K562 (cell line): Measurements from ENCODE around the gene UQCR11. TPM values are rescaled to one million over a fixed set of nuclear protein-coding genes. Genes with fewer than 3 reads are reported as not detected.

Source experiments
- CBX2 ChIP-seq: fragments of 200-600 bp; sonication (generic); IDR thresholded peaks from one replicate; pipeline ENCODE4 v1.6.1; 2012; ENCODE audit warnings: mild to moderate bottlenecking, low read length, inconsistent platforms; ENCODE audit not compliant: insufficient read depth, poor library complexity, severe bottlenecking
- CCNT2 ChIP-seq: IDR thresholded peaks from 2 replicates; pipeline ENCODE4 v1.6.1; 2011; ENCODE audit warnings: borderline replicate concordance, low read depth, mild to moderate bottlenecking, moderate library complexity, mixed read lengths, low read length; ENCODE audit not compliant: insufficient read length; ENCODE audit errors: extremely low read depth
- CEBPZ ChIP-seq: fragments of 150-350 bp; IDR thresholded peaks from 2 replicates; pipeline ENCODE4 v1.6.1; 2014; ENCODE audit warnings: low read depth, mild to moderate bottlenecking, low read length, borderline replicate concordance
- CREM ChIP-seq: IDR thresholded peaks from 2 replicates; pipeline ENCODE4 v1.6.1; 2014; ENCODE audit warnings: antibody characterized with exemption, low read depth
- EHMT2 ChIP-seq: fragments of 450-650 bp; IDR thresholded peaks from 2 replicates; pipeline ENCODE4 v1.6.1; 2018; ENCODE audit warnings: antibody characterized with exemption
- FOSL1 ChIP-seq: fragments of 200-800 bp; sonication (Bioruptor generic); conservative IDR thresholded peaks from 2 replicates; pipeline ENCODE4 v1.6.1; 2016; ENCODE audit warnings: missing genetic modification characterization, missing compliant biosample characterization
- FOXA3 ChIP-seq, 2 experiments: fragments of 450-650 bp in 1 of 2; sonication (generic) in 1 of 2; formaldehyde crosslinking; IDR thresholded peaks in 1 of 2; conservative IDR thresholded peaks in 1 of 2; 2 replicates each; pipeline versions ENCODE4 v1.4.0 to v1.8.0; 2020 to 2022; ENCODE audit warnings: mild to moderate bottlenecking in 2 of 2, missing genetic modification reagents in 1 of 2
- HDGF ChIP-seq: fragments of 450-650 bp; IDR thresholded peaks from 2 replicates; pipeline ENCODE4 v1.6.1; 2016
- KDM5B ChIP-seq: fragments of 200-600 bp; sonication (generic); IDR thresholded peaks from 2 replicates; pipeline ENCODE4 v1.6.1; 2012; ENCODE audit warnings: low read depth, mild to moderate bottlenecking, moderate library complexity, low read length, control low read depth, inconsistent platforms; ENCODE audit not compliant: insufficient replicate concordance
- MBD1 ChIP-seq: fragments of 250-450 bp; sonication (Bioruptor Pico); IDR thresholded peaks from 2 replicates; pipeline ENCODE4 v1.8.0; 2022; ENCODE audit warnings: inconsistent platforms
- MBD2 ChIP-seq: sonication (generic); IDR thresholded peaks from 2 replicates; pipeline ENCODE4 v1.6.1; 2016; ENCODE audit warnings: low read depth, borderline replicate concordance
- PML ChIP-seq: IDR thresholded peaks from 2 replicates; pipeline ENCODE4 v1.6.1; 2012; ENCODE audit warnings: low read length, inconsistent platforms
- PRDM10 ChIP-seq: fragments of 450-650 bp; IDR thresholded peaks from 2 replicates; pipeline ENCODE4 v1.6.1; 2018; ENCODE audit not compliant: partially characterized antibody
- WHSC1 ChIP-seq: IDR thresholded peaks from one replicate; pipeline ENCODE4 v1.6.1; 2012; ENCODE audit warnings: low read length, control low read depth, inconsistent platforms
- ZFP36 ChIP-seq: fragments of 150-350 bp; IDR thresholded peaks from 2 replicates; pipeline ENCODE4 v1.6.1; 2018; ENCODE audit warnings: low read length, low read depth; ENCODE audit not compliant: partially characterized antibody
- ZNF277 ChIP-seq: fragments of 250-450 bp; sonication (Bioruptor Pico); IDR thresholded peaks from 2 replicates; pipeline ENCODE4 v1.8.0; 2022; ENCODE audit warnings: inconsistent platforms, mild to moderate bottlenecking, moderate library complexity, borderline replicate concordance
- ZNF766 ChIP-seq: fragments of 200-800 bp; sonication (Bioruptor generic); conservative IDR thresholded peaks from 2 replicates; pipeline ENCODE4 v1.6.1; 2016; ENCODE audit warnings: missing genetic modification characterization, missing compliant biosample characterization
- polyA plus RNA-seq, 8 experiments: library from polyadenylated mRNA; depleted of rRNA in 4 of 8; stranded (reverse) in 5 of 8; unstranded in 3 of 8; fragments of >200 nt; fragmentation: Nextera tagmentation in 2 of 8; fragmentation: Illumina TruSeq in 1 of 8; extraction: Ambion mirVana in 2 of 8; extraction: Trizol in 1 of 8; gene quantifications; 2 replicates each; pipeline versions ENCODE4 v1.2.1 to v1.2.3, GENCODE V29; 2011 to 2014; ENCODE audit warnings: inconsistent platforms in 1 of 8, missing spikeins in 1 of 8
- total RNA-seq, 7 experiments: library from RNA; depleted of rRNA in 6 of 7; stranded (reverse); fragments of >200 nt in 6 of 7; fragmentation: Illumina TruSeq in 2 of 7; extraction: Trizol in 2 of 7; gene quantifications; 2 replicates each; pipeline versions ENCODE4 v1.2.1 to v1.2.3, GENCODE V29; 2011 to 2021; ENCODE audit warnings: low replicate concordance in 1 of 7

UQCR11 gene
- total and polyA plus RNA-seq, 9 of the 15 experiments (the other 6 are each of a cell fraction or from before 2014, with no cell fraction given): 57.6 to 394 (median 259) TPM

- TF ChIP-seq EHMT2: no peak
- no peak for TF ChIP-seq FOXA3 (CRISPR knock-in tag; conservative IDR thresholded peaks at IDR 0.05 in 1 of 2, IDR thresholded peaks at IDR 0.05 in 1 of 2)
- TF ChIP-seq ZFP36: no peak
- TF ChIP-seq CBX2: no peak
- TF ChIP-seq CEBPZ: no peak
- peak; percentile 32; the same call in 1 of the 2 replicates for TF ChIP-seq FOSL1 (tag)
- no peak for TF ChIP-seq MBD1 (CRISPR knock-in tag)
- peak; percentile 41; the same call in 1 of the 2 replicates for TF ChIP-seq MBD2
- TF ChIP-seq CCNT2: peak; percentile 37
- no peak for TF ChIP-seq HDGF
- TF ChIP-seq PML: no peak
- no peak for TF ChIP-seq PRDM10
- no peak for TF ChIP-seq WHSC1
- TF ChIP-seq KDM5B: peak; percentile 60
- no peak for TF ChIP-seq ZNF277 (CRISPR knock-in tag)
- no peak for TF ChIP-seq ZNF766
- no peak; the same call in 1 of the 2 replicates for TF ChIP-seq CREM
These were observed 12.3 kb downstream of the UQCR11 start, which contains the start of gene MBD3 (continued) for GRCh38 chr19:1592755-1593500.
